ENCODE results near the gene ABHD18.

DNA sequence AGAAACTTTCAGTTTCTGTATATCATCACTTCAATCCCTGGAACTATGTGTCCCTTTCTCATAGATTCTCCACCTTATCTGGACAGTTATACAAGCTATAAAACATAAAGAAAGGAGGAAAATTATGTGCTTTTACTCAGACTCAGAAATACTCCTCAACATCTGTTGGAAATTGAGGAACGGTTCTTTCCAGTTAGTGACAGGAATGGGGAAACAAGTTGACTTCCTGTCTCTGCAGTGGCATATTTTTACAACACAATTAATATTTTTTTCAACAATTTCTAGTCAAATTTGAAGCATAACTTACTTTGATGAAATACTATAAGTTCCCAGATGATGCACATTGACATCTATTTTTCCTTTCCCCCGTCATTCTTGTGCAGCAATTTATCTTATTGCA is 27.9 kb downstream of the ABHD18 start:
- TF ChIP-seq GABPA (IDR thresholded peaks at IDR 0.05; ENCODE audit: low read depth): no peak
- TF ChIP-seq TEAD4 (IDR thresholded peaks at IDR 0.05; ENCODE audit: borderline replicate concordance, insufficient read depth): no peak
- TF ChIP-seq POLR2AphosphoS5 (IDR thresholded peaks at IDR 0.05; ENCODE audit: low read depth, low read length): no peak
- TF ChIP-seq, protein P1, sequence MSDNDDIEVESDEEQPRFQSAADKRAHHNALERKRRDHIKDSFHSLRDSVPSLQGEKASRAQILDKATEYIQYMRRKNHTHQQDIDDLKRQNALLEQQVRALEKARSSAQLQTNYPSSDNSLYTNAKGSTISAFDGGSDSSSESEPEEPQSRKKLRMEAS (IDR thresholded peaks at IDR 0.05; ENCODE audit: low read depth): no peak
- TF ChIP-seq, protein P2, sequence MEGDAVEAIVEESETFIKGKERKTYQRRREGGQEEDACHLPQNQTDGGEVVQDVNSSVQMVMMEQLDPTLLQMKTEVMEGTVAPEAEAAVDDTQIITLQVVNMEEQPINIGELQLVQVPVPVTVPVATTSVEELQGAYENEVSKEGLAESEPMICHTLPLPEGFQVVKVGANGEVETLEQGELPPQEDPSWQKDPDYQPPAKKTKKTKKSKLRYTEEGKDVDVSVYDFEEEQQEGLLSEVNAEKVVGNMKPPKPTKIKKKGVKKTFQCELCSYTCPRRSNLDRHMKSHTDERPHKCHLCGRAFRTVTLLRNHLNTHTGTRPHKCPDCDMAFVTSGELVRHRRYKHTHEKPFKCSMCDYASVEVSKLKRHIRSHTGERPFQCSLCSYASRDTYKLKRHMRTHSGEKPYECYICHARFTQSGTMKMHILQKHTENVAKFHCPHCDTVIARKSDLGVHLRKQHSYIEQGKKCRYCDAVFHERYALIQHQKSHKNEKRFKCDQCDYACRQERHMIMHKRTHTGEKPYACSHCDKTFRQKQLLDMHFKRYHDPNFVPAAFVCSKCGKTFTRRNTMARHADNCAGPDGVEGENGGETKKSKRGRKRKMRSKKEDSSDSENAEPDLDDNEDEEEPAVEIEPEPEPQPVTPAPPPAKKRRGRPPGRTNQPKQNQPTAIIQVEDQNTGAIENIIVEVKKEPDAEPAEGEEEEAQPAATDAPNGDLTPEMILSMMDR (IDR thresholded peaks at IDR 0.05): no peak
- no peak for TF ChIP-seq RCOR1 (IDR thresholded peaks at IDR 0.05; ENCODE audit: low read length)
- TF ChIP-seq RAD21 (IDR thresholded peaks at IDR 0.05; ENCODE audit: low read length): no peak
- TF ChIP-seq FOXM1 (IDR thresholded peaks at IDR 0.05; ENCODE audit: low read depth): no peak
- no peak for TF ChIP-seq CHD2 (IDR thresholded peaks at IDR 0.05; ENCODE audit: low read length, partially characterized antibody)
- no peak for TF ChIP-seq JUND (IDR thresholded peaks at IDR 0.05)
- TF ChIP-seq EZH2phosphoT487 (IDR thresholded peaks at IDR 0.05; ENCODE audit: borderline replicate concordance, low read depth): no peak
- TF ChIP-seq, protein P3, sequence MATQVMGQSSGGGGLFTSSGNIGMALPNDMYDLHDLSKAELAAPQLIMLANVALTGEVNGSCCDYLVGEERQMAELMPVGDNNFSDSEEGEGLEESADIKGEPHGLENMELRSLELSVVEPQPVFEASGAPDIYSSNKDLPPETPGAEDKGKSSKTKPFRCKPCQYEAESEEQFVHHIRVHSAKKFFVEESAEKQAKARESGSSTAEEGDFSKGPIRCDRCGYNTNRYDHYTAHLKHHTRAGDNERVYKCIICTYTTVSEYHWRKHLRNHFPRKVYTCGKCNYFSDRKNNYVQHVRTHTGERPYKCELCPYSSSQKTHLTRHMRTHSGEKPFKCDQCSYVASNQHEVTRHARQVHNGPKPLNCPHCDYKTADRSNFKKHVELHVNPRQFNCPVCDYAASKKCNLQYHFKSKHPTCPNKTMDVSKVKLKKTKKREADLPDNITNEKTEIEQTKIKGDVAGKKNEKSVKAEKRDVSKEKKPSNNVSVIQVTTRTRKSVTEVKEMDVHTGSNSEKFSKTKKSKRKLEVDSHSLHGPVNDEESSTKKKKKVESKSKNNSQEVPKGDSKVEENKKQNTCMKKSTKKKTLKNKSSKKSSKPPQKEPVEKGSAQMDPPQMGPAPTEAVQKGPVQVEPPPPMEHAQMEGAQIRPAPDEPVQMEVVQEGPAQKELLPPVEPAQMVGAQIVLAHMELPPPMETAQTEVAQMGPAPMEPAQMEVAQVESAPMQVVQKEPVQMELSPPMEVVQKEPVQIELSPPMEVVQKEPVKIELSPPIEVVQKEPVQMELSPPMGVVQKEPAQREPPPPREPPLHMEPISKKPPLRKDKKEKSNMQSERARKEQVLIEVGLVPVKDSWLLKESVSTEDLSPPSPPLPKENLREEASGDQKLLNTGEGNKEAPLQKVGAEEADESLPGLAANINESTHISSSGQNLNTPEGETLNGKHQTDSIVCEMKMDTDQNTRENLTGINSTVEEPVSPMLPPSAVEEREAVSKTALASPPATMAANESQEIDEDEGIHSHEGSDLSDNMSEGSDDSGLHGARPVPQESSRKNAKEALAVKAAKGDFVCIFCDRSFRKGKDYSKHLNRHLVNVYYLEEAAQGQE (IDR thresholded peaks at IDR 0.05; ENCODE audit: low read depth, low read length): no peak
- no peak for TF ChIP-seq EP300 (IDR thresholded peaks at IDR 0.05; ENCODE audit: borderline replicate concordance in 1 of 2, low read depth in 1 of 2, low read length in 1 of 2)
- TF ChIP-seq SMC3 (IDR thresholded peaks at IDR 0.05; ENCODE audit: low read depth, low read length): no peak
